B cell (primary cell): Measurements from ENCODE around the gene HSPBP1. TPM values are rescaled to one million over a fixed set of nuclear protein-coding genes. Genes with fewer than 3 reads are reported as not detected.

Experiments used
- ATAC-seq: fragments of 200-7000 bp; cut with Tn5 transposase; one replicate; pipeline ENCODE4 v1.10.0; 2021; ENCODE audit warnings: low read depth, mild to moderate bottlenecking, moderate number of reproducible peaks, moderate library complexity
- CTCF ChIA-PET: fragments of 350-600 bp; sonication (Branson Sonifier 250); formaldehyde crosslinking; loops from one replicate; lab custom pipeline; 2021; ENCODE audit warnings: antibody characterized with exemption, inconsistent platforms; lab: Charles Lee
- POLR2A ChIA-PET: fragments of 350-600 bp; sonication (Branson Sonifier 250); formaldehyde crosslinking; loops from one replicate; lab custom pipeline; 2021; ENCODE audit warnings: antibody characterized with exemption; lab: Charles Lee
- DNase-seq: peaks from one replicate; pipeline ENCODE4 v3.0.0; 2013
- H2AFZ ChIP-seq: 2 replicates; pipeline ENCODE4 v1.6.1; 2012; ENCODE audit warnings: mild to moderate bottlenecking, low read depth, low read length; ENCODE audit not compliant: insufficient read depth, poor library complexity, severe bottlenecking
- H3K27ac ChIP-seq, 2 donors: 1 replicate in 1 of 2; 2 replicates in 1 of 2; pipeline ENCODE4 v1.5.1; 2012 to 2013; ENCODE audit warnings: low read length in 2 of 2, mild to moderate bottlenecking in 2 of 2, moderate library complexity in 1 of 2
- H3K27me3 ChIP-seq, 4 experiments: fragments of 200-600 bp in 1 of 4; sonication (generic) in 1 of 4; replicated peaks in 1 of 4; 1 replicate in 2 of 4; 2 replicates in 2 of 4; pipeline versions ENCODE4 v1.6.1 to v1.7.0; 2013 to 2016; ENCODE audit warnings: low read length in 3 of 4, mild to moderate bottlenecking in 2 of 4, mixed read lengths in 1 of 4, moderate library complexity in 1 of 4; ENCODE audit not compliant: insufficient read depth in 4 of 4, control insufficient read depth in 3 of 4; ENCODE audit errors: control extremely low read depth in 1 of 4
- H3K36me3 ChIP-seq, 2 experiments: replicated peaks in 1 of 2; 1 replicate in 1 of 2; 2 replicates in 1 of 2; pipeline versions ENCODE4 v1.6.1 to v1.7.1; 2013; ENCODE audit warnings: low read length in 1 of 2; ENCODE audit not compliant: insufficient read depth in 2 of 2, control insufficient read depth in 1 of 2; ENCODE audit errors: control extremely low read depth in 1 of 2, extremely low read depth in 1 of 2
- H3K4me1 ChIP-seq, 2 donors: fragments of 200-600 bp in 1 of 2; sonication (generic) in 1 of 2; 1 replicate in 1 of 2; 2 replicates in 1 of 2; pipeline versions ENCODE4 v1.5.1 to v1.6.1; 2013 to 2017; ENCODE audit warnings: low read length in 2 of 2; ENCODE audit not compliant: control insufficient read depth in 2 of 2, insufficient read depth in 2 of 2
- H3K4me2 ChIP-seq: replicated peaks from 2 replicates; pipeline ENCODE3; 2012; ENCODE audit warnings: mild to moderate bottlenecking, low read depth, low read length; ENCODE audit not compliant: poor library complexity, severe bottlenecking
- H3K4me3 ChIP-seq, 5 experiments: fragments of 200-600 bp in 1 of 5; sonication (generic) in 1 of 5; 1 replicate in 3 of 5; 2 replicates in 2 of 5; pipeline versions ENCODE4 v1.5.1 to v1.7.0; 2011 to 2016; ENCODE audit warnings: low read length in 4 of 5, mild to moderate bottlenecking in 4 of 5, low read depth in 2 of 5, control low read depth in 1 of 5, moderate library complexity in 1 of 5; ENCODE audit not compliant: insufficient read depth in 1 of 5; ENCODE audit errors: control extremely low read depth in 1 of 5, extremely low read depth in 1 of 5
- H3K79me2 ChIP-seq: fragments of 200-600 bp; sonication (generic); one replicate; pipeline ENCODE4 v1.6.0; 2016; ENCODE audit warnings: low read length; ENCODE audit not compliant: control insufficient read depth, insufficient read depth
- H3K9ac ChIP-seq: fragments of 200-600 bp; sonication (generic); 2 replicates; pipeline ENCODE4 v1.6.1; 2017; ENCODE audit warnings: mild to moderate bottlenecking, low read length, moderate library complexity
- H3K9me3 ChIP-seq, 3 donors: one replicate each; pipeline versions ENCODE4 v1.6.1 to v1.7.1; 2013; ENCODE audit warnings: low read length in 2 of 3; ENCODE audit not compliant: control insufficient read depth in 2 of 3, insufficient read depth in 1 of 3; ENCODE audit errors: control extremely low read depth in 1 of 3
- H4K20me1 ChIP-seq: 2 replicates; pipeline ENCODE4 v1.6.0; 2012; ENCODE audit warnings: mild to moderate bottlenecking, low read length; ENCODE audit not compliant: insufficient read depth, control insufficient read depth, poor library complexity, severe bottlenecking
- H3K27ac Mint-ChIP-seq: one replicate; pipeline ENCODE4 v1.8.0; 2021; ENCODE audit warnings: mixed read lengths
- H3K27me3 Mint-ChIP-seq: one replicate; pipeline ENCODE4 v1.8.0; 2021; ENCODE audit warnings: mixed read lengths
- H3K4me1 Mint-ChIP-seq: one replicate; pipeline ENCODE4 v1.8.0; 2021; ENCODE audit warnings: mixed read lengths
- H3K4me3 Mint-ChIP-seq: one replicate; pipeline ENCODE4 v1.8.0; 2021; ENCODE audit warnings: mixed read lengths
- H3K9me3 Mint-ChIP-seq: one replicate; pipeline ENCODE4 v1.8.0; 2022; ENCODE audit warnings: mixed read lengths; ENCODE audit not compliant: insufficient read depth
- EZH2 ChIP-seq: IDR thresholded peaks from 2 replicates; pipeline ENCODE4 v1.6.1; 2012; ENCODE audit warnings: borderline replicate concordance, low read depth, mild to moderate bottlenecking, moderate library complexity, low read length; ENCODE audit not compliant: insufficient read depth, poor library complexity, severe bottlenecking
- WGBS: methylation state at CpG from one replicate; pipeline ENCODE4 v1.1.5; 2013; ENCODE audit warnings: missing lambda C conversion rate; ENCODE audit not compliant: insufficient coverage; 5-methylcytosine and 5-hydroxymethylcytosine counted together
- intact Hi-C: fragments of 100-400 bp; cut with micrococcal nuclease; formaldehyde crosslinking; loops from one replicate; pipeline ENCODE4 v1.10.0; 2022
- polyA plus RNA-seq: library from polyadenylated mRNA; depleted of rRNA; stranded (reverse); fragments of >200 nt; gene quantifications from 2 replicates; pipeline ENCODE4 v1.2.3, GENCODE V29; 2012
- total RNA-seq, 2 donors: library from RNA; stranded (reverse); fragments of 120-200 nt in 1 of 2; gene quantifications; 1 replicate in 1 of 2; 2 replicates in 1 of 2; pipeline versions ENCODE4 v1.2.3 to v1.2.4, GENCODE V29; 2013 to 2022
- TF ChIP-seq, protein P1 (sequence below): fragments of 200-600 bp; IDR thresholded peaks from one replicate; pipeline ENCODE4 v1.8.0; 2022; ENCODE audit warnings: antibody characterized with exemption, mild to moderate bottlenecking

The HSPBP1 gene
- total and polyA plus RNA-seq, 2 donors (not counting 1 experiment from before 2014, with no cell fraction given) = 15.6 to 19.0 TPM

DNA sequence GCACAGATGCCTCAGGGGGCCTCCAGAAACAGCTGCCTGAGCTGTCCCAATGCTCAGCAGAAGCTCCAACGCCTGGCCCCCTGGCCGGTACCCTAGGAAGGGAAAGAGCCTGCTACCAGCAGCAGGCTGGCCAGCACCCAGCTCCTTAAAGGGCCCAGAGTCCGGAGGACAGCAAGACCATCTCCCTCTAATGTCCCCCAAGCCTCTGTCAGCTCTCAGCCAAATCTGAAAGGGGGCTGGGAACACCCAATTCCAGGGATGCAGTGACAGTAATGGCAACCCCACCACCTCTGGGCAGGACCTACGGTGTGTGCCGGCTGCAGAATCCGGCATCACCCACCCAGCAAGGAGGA is 25.3 kb downstream of the HSPBP1 start:
- ChIA-PET CTCF (interaction anchor here (0.6 to 5.9 kb wide), 14 partner anchors 9 to 400 kb away, joined by 3 to 56 read pairs (median 4); partner anchors contain the start of genes BRSK1, HSPBP1, KMT5C and TMEM238), POLR2A (interaction anchor here (0.8 to 5.2 kb wide), 13 partner anchors 9 to 1065 kb away, joined by 3 to 44 read pairs (median 4); partner anchors contain the start of genes FIZ1, HSPBP1, KMT5C and MBOAT7)
- no peaks in the 10 kb centered on the region for H3K27me3 ChIP-seq
- H3K4me3 Mint-ChIP-seq = peak overlapping the region; percentile 96
- H3K4me2 ChIP-seq = peak overlapping the region; percentile 97
- peak overlapping the region; percentile 36 to 89 (median 61) for H3K4me3 ChIP-seq
- peak overlapping the region; percentile 45 for H2AFZ ChIP-seq
- H3K79me2 ChIP-seq = peaks cover 84% of the 10 kb centered on the region
- no peak for DNase-seq
- intact Hi-C loops = loop anchor here (1.0 to 10.0 kb wide), 5 partner anchors 22 to 380 kb away; partner anchors contain the start of genes HSPBP1, KMT5C, ZNF524 and ZNF865
- ATAC-seq = no peak
- H3K9ac ChIP-seq = peak overlapping the region; percentile 88
- no peaks in the 10 kb centered on the region for H3K27me3 Mint-ChIP-seq
- H4K20me1 ChIP-seq = peaks cover 75% of the 10 kb centered on the region
- H3K9me3 ChIP-seq = no peaks in the 10 kb centered on the region
- H3K27ac ChIP-seq = peak overlapping the region; percentile 87 to 94
- TF ChIP-seq EZH2 = no peak
- H3K36me3 ChIP-seq = peaks cover 0 to 9% of the 10 kb centered on the region in 2 experiments
- peaks cover 75 to 85% of the 10 kb centered on the region in 2 donors for H3K4me1 ChIP-seq
- no peaks in the 10 kb centered on the region for H3K9me3 Mint-ChIP-seq
- peaks cover 84% of the 10 kb centered on the region for H3K4me1 Mint-ChIP-seq
- peak overlapping the region; percentile 99 for H3K27ac Mint-ChIP-seq
- 4% methylated on average over 6 of the region's 6 CpGs for WGBS

- peak overlapping the region; percentile 87 to 94 for H3K27ac ChIP-seq
- H3K36me3 ChIP-seq = peaks cover 0 to 11% of the 10 kb centered on the region in 2 experiments
- ChIA-PET POLR2A (interaction anchor here (0.6 to 5.2 kb wide), 18 partner anchors 10 to 1138 kb away, joined by 3 to 44 read pairs (median 4); partner anchors contain the start of genes FIZ1, HSPBP1, KMT5C and MBOAT7), CTCF (interaction anchor here (0.9 to 5.9 kb wide), 14 partner anchors 9 to 400 kb away, joined by 3 to 56 read pairs (median 5); partner anchors contain the start of genes BRSK1, HSPBP1, KMT5C and TMEM238)
- DNase-seq (peak; percentile 95), ATAC-seq (peak; percentile 66)
- H3K4me2 ChIP-seq = peak overlapping the region; percentile 97
- under 1% methylated on average over 20 of the region's 23 CpGs for WGBS
- H3K4me1 ChIP-seq = peaks cover 75 to 88% of the 10 kb centered on the region in 2 donors
- no peaks in the 10 kb centered on the region for H3K27me3 ChIP-seq
- H3K9me3 Mint-ChIP-seq = no peaks in the 10 kb centered on the region
- H2AFZ ChIP-seq = peak overlapping the region; percentile 45
- TF ChIP-seq EZH2 = no peak
- TF ChIP-seq, protein P1, sequence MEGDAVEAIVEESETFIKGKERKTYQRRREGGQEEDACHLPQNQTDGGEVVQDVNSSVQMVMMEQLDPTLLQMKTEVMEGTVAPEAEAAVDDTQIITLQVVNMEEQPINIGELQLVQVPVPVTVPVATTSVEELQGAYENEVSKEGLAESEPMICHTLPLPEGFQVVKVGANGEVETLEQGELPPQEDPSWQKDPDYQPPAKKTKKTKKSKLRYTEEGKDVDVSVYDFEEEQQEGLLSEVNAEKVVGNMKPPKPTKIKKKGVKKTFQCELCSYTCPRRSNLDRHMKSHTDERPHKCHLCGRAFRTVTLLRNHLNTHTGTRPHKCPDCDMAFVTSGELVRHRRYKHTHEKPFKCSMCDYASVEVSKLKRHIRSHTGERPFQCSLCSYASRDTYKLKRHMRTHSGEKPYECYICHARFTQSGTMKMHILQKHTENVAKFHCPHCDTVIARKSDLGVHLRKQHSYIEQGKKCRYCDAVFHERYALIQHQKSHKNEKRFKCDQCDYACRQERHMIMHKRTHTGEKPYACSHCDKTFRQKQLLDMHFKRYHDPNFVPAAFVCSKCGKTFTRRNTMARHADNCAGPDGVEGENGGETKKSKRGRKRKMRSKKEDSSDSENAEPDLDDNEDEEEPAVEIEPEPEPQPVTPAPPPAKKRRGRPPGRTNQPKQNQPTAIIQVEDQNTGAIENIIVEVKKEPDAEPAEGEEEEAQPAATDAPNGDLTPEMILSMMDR = no peak
- peaks cover 84% of the 10 kb centered on the region for H3K4me1 Mint-ChIP-seq
- peak overlapping the region; percentile 88 for H3K9ac ChIP-seq
- no peaks in the 10 kb centered on the region for H3K27me3 Mint-ChIP-seq
- peaks cover 80% of the 10 kb centered on the region for H4K20me1 ChIP-seq
- peak overlapping the region; percentile 45 to 89 (median 76) for H3K4me3 ChIP-seq
- H3K4me3 Mint-ChIP-seq = peak overlapping the region; percentile 96
- H3K79me2 ChIP-seq = peaks cover 89% of the 10 kb centered on the region
- H3K9me3 ChIP-seq = no peaks in the 10 kb centered on the region
- peak overlapping the region; percentile 99 for H3K27ac Mint-ChIP-seq
- intact Hi-C loops = loop anchor here (1.0 to 10.0 kb wide), 5 partner anchors 22 to 381 kb away; partner anchors contain the start of genes HSPBP1, KMT5C, ZNF524 and ZNF865
These were observed 25.9 kb downstream of the HSPBP1 start for GRCh38 chr19:55253842-55254624.
